ENCODE data around the gene PTCH1. TPM values are rescaled to one million over a fixed set of nuclear protein-coding genes. Genes with fewer than 3 reads are reported as not detected.

Gene PTCH1
- total and polyA plus RNA-seq, 4 donors = 3.1 to 31.1 (median 12.1) TPM

DNA sequence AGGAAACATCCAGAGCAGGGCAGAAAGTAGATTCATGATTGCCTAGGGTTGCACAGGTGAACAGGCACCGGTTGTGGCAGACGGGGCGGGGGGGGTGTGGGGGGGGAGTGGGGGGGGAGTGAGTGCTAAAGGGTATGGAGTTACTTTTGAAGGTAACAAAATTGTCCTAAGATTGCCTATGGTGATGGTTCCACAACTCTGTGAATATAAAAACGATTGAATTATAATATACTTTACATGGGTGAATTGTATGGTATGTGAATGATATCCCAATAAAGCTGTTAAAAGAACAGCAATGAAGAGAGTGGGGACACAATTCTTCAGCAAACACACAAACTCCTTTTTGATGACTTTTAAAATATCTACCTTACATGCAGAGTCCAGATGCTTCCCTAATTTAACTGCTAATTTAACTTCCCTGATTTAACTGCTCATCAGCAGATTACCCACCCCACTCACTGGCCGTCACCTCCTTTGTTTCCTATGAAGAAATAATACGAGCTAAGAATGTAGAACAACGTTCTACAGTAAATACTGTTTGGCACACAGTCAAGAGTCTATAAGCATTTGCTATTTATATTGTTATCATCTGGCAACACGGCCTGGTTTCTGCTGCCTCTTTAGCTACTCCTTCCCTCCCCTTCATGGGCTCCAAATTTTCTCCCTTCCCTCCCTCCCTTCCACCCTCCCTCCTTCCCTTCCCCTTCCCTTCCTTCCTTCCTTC, 83.5 kb downstream of the PTCH1 start:
- no peak overlapping the region for H3K4me3 ChIP-seq
- H3K9me3 ChIP-seq (ENCODE audit: control insufficient read depth in 4 of 4, insufficient read depth in 3 of 4, low read length in 3 of 4) = peaks cover 0 to 12% (median 3%) of the 10 kb centered on the region in 4 donors
- H3K27me3 ChIP-seq (ENCODE audit: control insufficient read depth in 3 of 3, insufficient read depth in 3 of 3, low read length in 2 of 3) = no peaks in the 10 kb centered on the region
- 22 to 47% methylated on average over 8 of the region's 8 CpGs for WGBS, 2 donors
- H3K9ac ChIP-seq (ENCODE audit: insufficient read depth in 1 of 2, low read length in 2 of 2) = no peak overlapping the region
- no peaks in the 10 kb centered on the region for H3K36me3 ChIP-seq (ENCODE audit: control insufficient read depth in 4 of 4, insufficient read depth in 4 of 4, low read length in 4 of 4)
- TF ChIP-seq CTCF (IDR thresholded peaks at IDR 0.05; ENCODE audit: control extremely low read depth, extremely low read depth) = no peak
- peak; percentile 61 to 96 (median 93) for DNase-seq
- no peak overlapping the region for H3K27ac ChIP-seq (ENCODE audit: low read depth in 1 of 2, low read length in 1 of 2)
- ATAC-seq (ENCODE audit: insufficient read depth, low FRiP score) = no peak
- peaks cover 0 to 10% (median 4%) of the 10 kb centered on the region in 5 donors for H3K4me1 ChIP-seq (ENCODE audit: control insufficient read depth in 5 of 5, insufficient read depth in 5 of 5, low read length in 5 of 5)

- H3K27me3 ChIP-seq (ENCODE audit: control insufficient read depth in 3 of 3, insufficient read depth in 3 of 3, low read length in 2 of 3) = no peaks in the 10 kb centered on the region
- no peak overlapping the region for H3K27ac ChIP-seq (ENCODE audit: low read depth in 1 of 2, low read length in 1 of 2)
- H3K9me3 ChIP-seq (ENCODE audit: control insufficient read depth in 4 of 4, insufficient read depth in 3 of 4, low read length in 3 of 4) = peaks cover 0 to 12% (median 3%) of the 10 kb centered on the region in 4 donors
- H3K4me1 ChIP-seq (ENCODE audit: control insufficient read depth in 5 of 5, insufficient read depth in 5 of 5, low read length in 5 of 5) = peaks cover 0 to 11% (median 4%) of the 10 kb centered on the region in 5 donors
- no peak for TF ChIP-seq CTCF (IDR thresholded peaks at IDR 0.05; ENCODE audit: control extremely low read depth, extremely low read depth)
- no peaks in the 10 kb centered on the region for H3K36me3 ChIP-seq (ENCODE audit: control insufficient read depth in 4 of 4, insufficient read depth in 4 of 4, low read length in 4 of 4)
- H3K4me3 ChIP-seq = no peak overlapping the region
- ATAC-seq (ENCODE audit: insufficient read depth, low FRiP score) (no peak), DNase-seq (no peak)
- no peak overlapping the region for H3K9ac ChIP-seq (ENCODE audit: insufficient read depth in 1 of 2, low read length in 2 of 2)
- WGBS, 2 donors = 82 to 89% methylated on average over 1 of the region's 1 CpG
These were observed 85.5 kb downstream of the PTCH1 start for GRCh38 chr9:95431286-95431685.

- no peak overlapping the region for H3K27ac ChIP-seq (ENCODE audit: low read depth in 1 of 2, low read length in 1 of 2)
- DNase-seq = no peak
- no peaks in the 10 kb centered on the region for H3K27me3 ChIP-seq (ENCODE audit: control insufficient read depth in 3 of 3, insufficient read depth in 3 of 3, low read length in 2 of 3)
- peaks cover 0 to 17% (median 5%) of the 10 kb centered on the region in 5 donors for H3K4me1 ChIP-seq (ENCODE audit: control insufficient read depth in 5 of 5, insufficient read depth in 5 of 5, low read length in 5 of 5)
- no peak overlapping the region for H3K9ac ChIP-seq (ENCODE audit: insufficient read depth in 1 of 2, low read length in 2 of 2)
- peaks cover 0 to 12% (median 3%) of the 10 kb centered on the region in 4 donors for H3K9me3 ChIP-seq (ENCODE audit: control insufficient read depth in 4 of 4, insufficient read depth in 3 of 4, low read length in 3 of 4)
- H3K36me3 ChIP-seq (ENCODE audit: control insufficient read depth in 4 of 4, insufficient read depth in 4 of 4, low read length in 4 of 4) = no peaks in the 10 kb centered on the region
- 91 to 96% methylated on average over 7 of the region's 7 CpGs for WGBS, 2 donors
- ATAC-seq (ENCODE audit: insufficient read depth, low FRiP score) = no peak
- no peak overlapping the region for H3K4me3 ChIP-seq
- TF ChIP-seq CTCF (IDR thresholded peaks at IDR 0.05; ENCODE audit: control extremely low read depth, extremely low read depth) = no peak
These were observed 86.7 kb downstream of the PTCH1 start for GRCh38 chr9:95429948-95430620.
